GM19238 (cell line): Measurements from ENCODE around the gene OR7C1.
"Not testable (repeated sequence)": the region's sequence is repeated elsewhere in the genome, so short reads cannot be mapped to it uniquely, and the experiment has no call there.

ENCODE experiments used
- DNase-seq: peaks from one replicate; pipeline ENCODE4 v3.0.0; 2011; ENCODE audit warnings: low spot score; ENCODE audit not compliant: insufficient read length

The OR7C1 gene

GRCh38 chr19:14767466-14767971 lies 67.5 kb downstream of the OR7C1 start:
- no peak for DNase-seq

GRCh38 chr19:14765841-14766240 lies 69.1 kb downstream of the OR7C1 start:
- DNase-seq, result not testable (repeated sequence)

- DNase-seq, result not testable (repeated sequence)
These were observed 69.6 kb downstream of the OR7C1 start for GRCh38 chr19:14765403-14765802.

- DNase-seq, result no peak
These were observed 70.6 kb downstream of the OR7C1 start for GRCh38 chr19:14764401-14764800.

GRCh38 chr19:14763497-14764145 lies 71.4 kb downstream of the OR7C1 start:
- DNase-seq, result no peak

- no peak for DNase-seq
These were observed 72.9 kb downstream of the OR7C1 start for GRCh38 chr19:14762111-14762510.

- DNase-seq, result no peak
These were observed 73.4 kb downstream of the OR7C1 start for GRCh38 chr19:14761607-14762006.

- no peak for DNase-seq
These were observed 76.2 kb downstream of the OR7C1 start for GRCh38 chr19:14758816-14759215.

GRCh38 chr19:14748601-14749000 lies 86.4 kb downstream of the OR7C1 start:
- DNase-seq, result no peak
